ENCODE data around the gene SRCAP.
A peak's percentile ranks its signal among the peaks of the same experiment; 100 is the strongest.
"Not testable (repeated sequence)": the region's sequence is repeated elsewhere in the genome, so short reads cannot be mapped to it uniquely, and the experiment has no call there.

Gene SRCAP

DNA sequence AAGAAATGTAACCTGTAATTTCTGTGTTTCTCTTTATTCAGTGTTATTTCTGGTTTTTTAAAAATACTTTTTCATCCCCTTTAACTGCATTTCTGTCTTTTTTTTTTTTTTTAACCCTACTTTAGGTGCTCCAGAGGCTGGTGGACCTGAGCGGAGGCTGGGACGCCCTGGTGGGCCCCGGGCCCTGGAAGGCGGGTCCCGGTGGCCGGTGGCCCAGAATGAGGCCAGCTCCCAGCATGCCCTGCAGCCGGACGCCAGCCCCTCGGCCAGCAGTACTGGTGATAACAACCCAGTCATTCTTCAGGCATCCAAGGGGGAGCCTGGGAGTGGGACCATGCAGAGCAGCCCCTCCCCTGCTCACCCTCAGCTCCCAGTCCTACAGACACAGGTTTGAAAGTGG is 1.5 kb downstream of the SRCAP start:
- Histone ChIP-seq H3K4me2 (peak overlapping the region in 10 of 11 experiments; percentile 27 to 100 (median 94); a peak in 14 of 22 replicates), H3K4me3 (peak overlapping the region in 1 of 10 experiments; percentile 88; a peak in 2 of 20 replicates), H3K9me3 (replicated peaks in 1 of 11) (no peaks in the 10 kb centered on the region), H3K4me1 (peaks cover 25 to 37% (median 31%) of the 10 kb centered on the region in 10 experiments), H3K9ac (peak overlapping the region in 7 of 11 experiments; percentile 27 to 100 (median 44); a peak in 8 of 22 replicates), H3K36me3 (peaks cover 55 to 61% (median 57%) of the 10 kb centered on the region in 11 experiments), H3K27ac (peak overlapping the region in 2 of 11 experiments; percentile 21 to 31; a peak in 2 of 22 replicates), H4K20me1 (peaks cover 22 to 60% (median 46%) of the 10 kb centered on the region in 11 experiments; a peak in 20 of 22 replicates), H3K27me3 (no peaks in the 10 kb centered on the region)
- TF ChIP-seq Cebpa-rat (IDR thresholded peaks at IDR 0.05) = no peak

DNA sequence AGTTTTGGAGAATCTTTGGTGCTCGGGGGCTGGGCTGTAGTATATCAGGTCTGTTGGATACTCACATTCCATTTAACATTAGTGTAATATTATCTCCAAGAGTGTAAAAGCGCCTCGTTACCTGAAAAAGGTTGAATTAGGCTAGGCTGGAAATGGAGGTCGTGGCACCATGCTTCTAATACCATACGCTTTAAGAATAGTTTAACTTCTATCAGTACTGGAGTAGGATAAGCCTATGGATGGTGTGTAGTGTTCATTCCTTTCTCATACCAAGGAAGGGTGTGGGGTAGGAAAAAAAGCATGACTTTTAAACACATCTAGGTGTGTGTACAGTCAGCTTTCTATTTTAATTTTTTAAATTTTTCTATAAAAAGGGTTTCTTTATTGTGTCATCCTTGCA is 2.0 kb downstream of the SRCAP start:
- peak overlapping the region in 5 of 11 experiments; percentile 13 to 44 (median 27); a peak in 3 of 22 replicates for H3K9ac ChIP-seq
- H3K36me3 ChIP-seq = peaks cover 60 to 66% (median 62%) of the 10 kb centered on the region in 11 experiments
- no peak overlapping the region; a peak in 1 of 22 replicates for H3K27ac ChIP-seq
- no peak overlapping the region for H3K4me3 ChIP-seq
- H3K4me1 ChIP-seq = peaks cover 21 to 32% (median 27%) of the 10 kb centered on the region in 10 experiments
- no peak for TF ChIP-seq Cebpa-rat (IDR thresholded peaks at IDR 0.05)
- H3K9me3 ChIP-seq (replicated peaks in 1 of 11) = no peaks in the 10 kb centered on the region
- peaks cover 22 to 64% (median 48%) of the 10 kb centered on the region in 11 experiments; a peak in 20 of 22 replicates for H4K20me1 ChIP-seq
- H3K27me3 ChIP-seq = no peaks in the 10 kb centered on the region
- peak overlapping the region in 9 of 11 experiments; percentile 27 to 100 (median 93); a peak in 10 of 22 replicates for H3K4me2 ChIP-seq

DNA sequence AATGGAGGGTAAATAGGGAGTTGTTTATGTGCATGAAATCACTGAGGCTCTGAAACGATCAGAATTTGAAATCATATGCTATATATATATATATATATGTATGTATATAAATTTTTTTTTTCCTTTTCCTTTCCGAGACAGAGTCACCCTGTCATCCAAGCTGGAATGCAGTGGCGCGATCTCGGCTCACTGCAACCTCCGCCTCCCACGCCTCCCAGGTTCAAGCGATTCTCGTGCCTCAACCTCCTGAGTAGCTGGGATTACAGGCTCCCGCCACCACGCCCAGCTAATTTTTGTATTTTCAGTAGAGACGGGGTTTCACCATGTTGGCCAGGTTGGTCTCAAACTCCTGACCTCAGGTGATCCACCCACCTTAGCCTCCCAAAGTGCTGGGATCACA is 4.1 kb downstream of the SRCAP start:
- H3K9me3 ChIP-seq (replicated peaks in 1 of 11); H3K9ac ChIP-seq; H3K4me2 ChIP-seq; H3K4me3 ChIP-seq; H3K27ac ChIP-seq; H3K27me3 ChIP-seq: not testable (repeated sequence)
- H3K36me3 ChIP-seq = peaks cover 81 to 87% (median 83%) of the 10 kb centered on the region in 11 experiments
- peaks cover 11 to 24% (median 18%) of the 10 kb centered on the region in 10 experiments for H3K4me1 ChIP-seq
- H4K20me1 ChIP-seq = peaks cover 22 to 83% (median 61%) of the 10 kb centered on the region in 11 experiments; a peak in 21 of 22 replicates

DNA sequence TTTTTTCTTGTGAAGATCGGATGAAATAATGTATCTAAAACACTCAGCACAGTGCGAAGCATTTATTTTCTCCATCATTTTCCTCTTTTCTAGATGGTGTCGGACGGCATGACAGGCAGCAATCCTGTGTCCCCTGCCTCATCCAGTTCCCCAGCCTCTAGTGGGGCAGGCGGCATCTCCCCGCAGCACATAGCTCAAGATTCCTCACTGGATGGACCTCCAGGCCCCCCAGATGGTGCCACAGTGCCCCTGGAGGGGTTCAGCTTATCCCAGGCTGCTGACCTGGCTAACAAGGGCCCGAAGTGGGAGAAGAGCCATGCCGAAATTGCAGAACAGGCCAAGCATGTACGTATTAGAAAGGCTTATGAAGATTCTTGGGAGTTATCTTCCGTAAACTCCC is 5.0 kb downstream of the SRCAP start:
- no peak overlapping the region; a peak in 2 of 22 replicates for H3K9ac ChIP-seq

DNA sequence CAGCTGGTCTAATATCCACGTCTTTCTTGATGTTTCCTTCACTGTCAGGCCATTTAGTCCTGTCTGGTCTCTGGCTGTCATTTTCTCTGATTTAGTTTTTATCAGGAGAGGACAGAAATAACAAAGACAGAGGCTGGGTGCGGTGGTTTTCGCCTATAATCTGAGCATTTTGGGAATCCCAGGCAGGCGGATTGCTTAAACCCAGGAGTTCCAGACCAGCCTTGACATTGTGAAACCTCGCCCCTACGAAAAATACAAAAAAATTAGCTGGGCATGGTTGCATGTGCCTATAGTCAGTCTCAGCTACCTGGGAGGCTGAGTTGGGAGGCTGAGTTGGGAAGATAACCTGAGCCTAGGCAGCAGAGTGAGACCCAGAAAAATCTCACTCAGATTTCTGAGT is 7.1 kb downstream of the SRCAP start:
- Histone ChIP-seq H3K4me1 (peaks cover 0 to 10% (median 0%) of the 10 kb centered on the region in 10 experiments; a peak in 8 of 20 replicates), H3K36me3 (peaks cover 96 to 100% (median 98%) of the 10 kb centered on the region in 11 experiments), H3K4me2 (no peak overlapping the region), H3K9ac (no peak overlapping the region), H3K4me3 (no peak overlapping the region), H3K27ac (no peak overlapping the region), H3K9me3 (replicated peaks in 1 of 11) (no peaks in the 10 kb centered on the region), H3K27me3 (no peaks in the 10 kb centered on the region), H4K20me1 (peaks cover 5 to 88% (median 69%) of the 10 kb centered on the region in 11 experiments; a peak in 21 of 22 replicates)
- no peak for TF ChIP-seq Cebpa-rat (IDR thresholded peaks at IDR 0.05)

More for the DNA sequence above, 5.0 kb downstream of the SRCAP start:
- no peak overlapping the region for H3K4me2 ChIP-seq
- peaks cover 11 to 24% (median 18%) of the 10 kb centered on the region in 10 experiments for H3K4me1 ChIP-seq
- H3K27me3 ChIP-seq = no peaks in the 10 kb centered on the region
- no peak for TF ChIP-seq Cebpa-rat (IDR thresholded peaks at IDR 0.05)
- H4K20me1 ChIP-seq = peaks cover 22 to 90% (median 70%) of the 10 kb centered on the region in 11 experiments; a peak in 21 of 22 replicates
- H3K36me3 ChIP-seq = peaks cover 90 to 96% (median 92%) of the 10 kb centered on the region in 11 experiments
- no peak overlapping the region for H3K4me3 ChIP-seq
- H3K9me3 ChIP-seq (replicated peaks in 1 of 11) = no peaks in the 10 kb centered on the region
- no peak overlapping the region for H3K27ac ChIP-seq

DNA sequence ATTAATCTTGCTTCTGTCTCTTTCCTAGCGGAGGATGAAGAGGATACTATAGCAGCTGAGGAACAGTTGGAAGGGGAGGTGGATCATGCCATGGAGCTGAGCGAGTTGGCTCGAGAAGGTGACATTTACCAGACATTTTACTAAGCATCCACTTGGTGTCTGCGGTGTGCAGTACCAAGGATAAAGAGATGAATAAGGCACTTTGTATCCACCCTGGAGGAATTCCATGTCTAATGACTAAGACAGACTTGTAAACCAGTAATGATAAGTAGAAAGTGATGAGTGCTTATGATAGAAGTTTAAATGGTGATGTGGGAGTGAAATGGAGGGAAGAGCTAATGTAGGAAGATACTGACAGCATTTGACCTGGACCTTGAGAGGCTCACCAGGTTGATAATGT is 12.0 kb downstream of the SRCAP start:
- Histone ChIP-seq H3K27me3 (no peaks in the 10 kb centered on the region), H3K4me1 (peaks cover 15 to 50% (median 31%) of the 10 kb centered on the region in 10 experiments), H3K9ac (no peak overlapping the region; a peak in 1 of 22 replicates), H3K4me3 (no peak overlapping the region), H3K36me3 (peaks cover 88 to 100% (median 94%) of the 10 kb centered on the region in 11 experiments), H3K4me2 (no peak overlapping the region), H3K27ac (no peak overlapping the region), H3K9me3 (replicated peaks in 1 of 11) (no peaks in the 10 kb centered on the region), H4K20me1 (peaks cover 0 to 69% (median 47%) of the 10 kb centered on the region in 11 experiments; a peak in 18 of 22 replicates)
- no peak for TF ChIP-seq Cebpa-rat (IDR thresholded peaks at IDR 0.05)

DNA sequence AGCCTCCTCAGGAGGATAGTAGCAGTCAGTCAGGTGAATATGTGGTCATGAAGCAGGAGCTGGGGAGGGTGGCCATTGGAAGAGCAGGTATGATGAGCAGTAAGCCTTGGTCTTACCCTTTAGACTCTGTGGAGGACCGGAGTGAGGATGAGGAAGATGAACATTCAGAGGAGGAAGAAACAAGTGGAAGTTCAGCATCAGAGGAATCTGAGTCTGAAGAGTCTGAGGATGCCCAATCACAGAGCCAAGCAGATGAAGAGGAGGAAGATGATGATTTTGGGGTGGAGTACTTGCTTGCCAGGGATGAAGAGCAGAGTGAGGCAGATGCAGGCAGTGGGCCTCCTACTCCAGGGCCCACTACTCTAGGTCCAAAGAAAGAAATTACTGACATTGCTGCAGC is 12.7 kb downstream of the SRCAP start:
- no peak overlapping the region for H3K9ac ChIP-seq
- TF ChIP-seq Cebpa-rat (IDR thresholded peaks at IDR 0.05) = no peak
- H3K27ac ChIP-seq = no peak overlapping the region
- H4K20me1 ChIP-seq = peaks cover 0 to 72% (median 42%) of the 10 kb centered on the region in 11 experiments; a peak in 18 of 22 replicates
- H3K4me3 ChIP-seq = no peak overlapping the region
- H3K9me3 ChIP-seq (replicated peaks in 1 of 11) = no peaks in the 10 kb centered on the region
- H3K36me3 ChIP-seq = peaks cover 88 to 100% (median 94%) of the 10 kb centered on the region in 11 experiments
- H3K4me2 ChIP-seq = no peak overlapping the region
- H3K4me1 ChIP-seq = peaks cover 20 to 58% (median 39%) of the 10 kb centered on the region in 10 experiments
- no peaks in the 10 kb centered on the region for H3K27me3 ChIP-seq

DNA sequence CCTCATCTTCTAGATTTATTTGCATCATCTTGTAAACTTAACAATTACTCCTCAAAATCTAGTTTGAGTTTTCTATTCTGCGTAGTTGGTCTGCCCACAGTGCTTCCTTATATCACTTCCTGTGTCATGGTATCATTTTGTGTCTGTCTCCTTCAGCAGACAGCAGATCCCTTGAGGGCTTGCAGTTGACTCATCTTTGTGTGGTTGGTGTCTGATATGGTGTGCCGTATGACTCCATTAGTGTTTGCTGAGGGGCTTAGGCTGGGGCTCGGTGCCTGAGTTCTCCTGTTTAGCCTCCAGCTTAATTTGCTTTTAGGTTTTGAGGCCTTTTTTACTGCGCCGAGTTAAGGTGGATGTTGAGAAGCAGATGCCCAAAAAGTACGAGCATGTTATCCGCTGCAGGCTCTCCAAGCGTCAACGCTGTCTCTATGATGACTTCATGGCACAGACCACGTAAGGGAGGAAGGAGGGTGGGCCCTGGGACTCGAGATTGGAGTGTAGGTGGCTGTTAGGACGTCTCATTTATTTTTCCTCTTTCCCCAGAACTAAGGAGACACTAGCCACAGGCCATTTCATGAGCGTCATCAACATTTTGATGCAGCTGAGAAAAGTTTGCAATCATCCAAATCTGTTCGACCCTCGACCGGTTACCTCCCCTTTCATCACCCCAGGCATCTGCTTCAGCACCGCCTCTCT is 16.9 kb downstream of the SRCAP start:
- H4K20me1 ChIP-seq = peaks cover 17 to 74% (median 26%) of the 10 kb centered on the region in 11 experiments; a peak in 20 of 22 replicates
- no peaks in the 10 kb centered on the region for H3K9me3 ChIP-seq (replicated peaks in 1 of 11)
- TF ChIP-seq Cebpa-rat (IDR thresholded peaks at IDR 0.05) = no peak
- H3K27me3 ChIP-seq = no peaks in the 10 kb centered on the region
- peak overlapping the region; percentile 59 to 94 (median 84) for H3K27ac ChIP-seq
- peaks cover 20 to 66% (median 46%) of the 10 kb centered on the region in 10 experiments for H3K4me1 ChIP-seq
- peaks cover 86 to 100% (median 94%) of the 10 kb centered on the region in 11 experiments for H3K36me3 ChIP-seq
- peak overlapping the region; percentile 30 to 88 (median 72) for H3K4me2 ChIP-seq
- peak overlapping the region in 1 of 10 experiments; percentile 35; a peak in 1 of 20 replicates for H3K4me3 ChIP-seq
- H3K9ac ChIP-seq = peak overlapping the region; percentile 25 to 76 (median 68); a peak in 20 of 22 replicates

DNA sequence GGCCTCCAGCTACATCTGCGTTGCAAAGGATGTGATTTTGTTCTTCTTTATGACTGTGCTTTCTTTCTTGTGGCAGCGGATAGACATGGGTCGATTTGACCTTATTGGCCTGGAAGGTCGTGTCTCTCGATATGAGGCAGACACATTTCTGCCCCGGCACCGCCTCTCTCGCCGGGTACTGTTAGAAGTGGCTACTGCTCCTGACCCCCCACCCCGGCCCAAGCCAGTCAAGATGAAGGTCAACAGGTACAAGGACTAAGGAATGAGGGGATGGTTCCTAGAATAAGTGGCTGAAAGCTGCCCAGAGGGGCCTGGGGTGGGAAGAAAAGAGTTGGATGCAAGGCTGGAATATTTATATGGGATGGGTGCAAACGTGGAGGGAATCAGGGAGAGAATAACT is 21.1 kb downstream of the SRCAP start:
- Histone ChIP-seq H3K27me3 (no peaks in the 10 kb centered on the region), H3K4me3 (no peak overlapping the region), H3K4me1 (peaks cover 13 to 47% (median 34%) of the 10 kb centered on the region in 10 experiments), H4K20me1 (peaks cover 26 to 94% (median 65%) of the 10 kb centered on the region in 11 experiments; a peak in 21 of 22 replicates), H3K9ac (peak overlapping the region in 1 of 11 experiments; percentile 18; a peak in 1 of 22 replicates), H3K4me2 (no peak overlapping the region), H3K27ac (no peak overlapping the region), H3K36me3 (peaks cover 88 to 100% (median 94%) of the 10 kb centered on the region in 11 experiments), H3K9me3 (replicated peaks in 1 of 11) (no peaks in the 10 kb centered on the region)
- no peak for TF ChIP-seq Cebpa-rat (IDR thresholded peaks at IDR 0.05)
